Neural cell (in vitro differentiated cells): ENCODE data around the gene NGEF.

Source experiments
- CTCF ChIP-seq: fragments of 450-650 bp; IDR thresholded peaks from 2 replicates; pipeline ENCODE4 v1.5.1; 2014; ENCODE audit warnings: antibody characterized with exemption, mild to moderate bottlenecking, moderate library complexity; ENCODE audit not compliant: poor library complexity, severe bottlenecking
- EP300 ChIP-seq: fragments of 450-650 bp; conservative IDR thresholded peaks from 2 replicates; pipeline ENCODE4 v1.6.1; 2014; ENCODE audit warnings: antibody characterized with exemption, mild to moderate bottlenecking, moderate library complexity; ENCODE audit not compliant: poor library complexity, severe bottlenecking
- RAD21 ChIP-seq: fragments of 450-650 bp; conservative IDR thresholded peaks from 2 replicates; pipeline ENCODE4 v1.6.1; 2014; ENCODE audit warnings: antibody characterized with exemption, mild to moderate bottlenecking, moderate library complexity

GRCh38 chr2:232929303-232930058 is 83.6 kb downstream of the NGEF start:
- TF ChIP-seq CTCF (no peak), RAD21 (no peak), EP300 (no peak)
